RWPE1 (cell line): Measurements from ENCODE around the gene LONP2.

Experiments
- CTCF ChIA-PET: fragments of 350-600 bp; sonication (Branson Sonifier 250); formaldehyde crosslinking; extraction: SDS; loops from one replicate; lab custom pipeline; 2021; lab: Yijun Ruan, JAX
- POLR2A ChIA-PET: fragments of 400-600 bp; formaldehyde crosslinking; extraction: SDS; loops from one replicate; lab custom pipeline; 2020; ENCODE audit warnings: antibody characterized with exemption; ENCODE audit not compliant: low non-redundant PET; lab: Yijun Ruan, JAX
- DNase-seq: peaks from one replicate; pipeline ENCODE4 v3.0.0; 2012; ENCODE audit warnings: low spot score
- H3K27ac ChIP-seq: fragments of 450-650 bp; 2 replicates; pipeline ENCODE4 v1.5.1; 2017
- CTCF ChIP-seq: fragments of 450-650 bp; conservative IDR thresholded peaks from 2 replicates; pipeline ENCODE4 v1.5.1; 2017; ENCODE audit warnings: low read depth, mild to moderate bottlenecking

Gene LONP2

GRCh38 chr16:48381201-48381600 lies 137.1 kb downstream of the LONP2 start:
- no peak for DNase-seq
- ChIA-PET CTCF (no interaction called here), POLR2A (no interaction called here)
- TF ChIP-seq CTCF: no peak
- H3K27ac ChIP-seq: no peak overlapping the region

- DNase-seq: no peak
Observed at GRCh38 chr16:48382131-48382530, 138.0 kb downstream of the LONP2 start.

GRCh38 chr16:48383009-48383876 lies 139.1 kb downstream of the LONP2 start:
- no peak for DNase-seq
- TF ChIP-seq CTCF: no peak
- ChIA-PET CTCF (interaction anchor here (0.7 kb wide), 2 partner anchors 15 to 148 kb away, joined by 3 to 4 read pairs; no protein-coding TSS in a partner anchor), POLR2A (interaction anchor here (1.1 kb wide), 1 partner anchor 17 kb away, joined by 3 read pairs; no protein-coding TSS in a partner anchor)
- H3K27ac ChIP-seq: no peak overlapping the region

More at GRCh38 chr16:48382131-48382530, 138.0 kb downstream of the LONP2 start:
- POLR2A ChIA-PET: no interaction called here
- H3K27ac ChIP-seq: no peak overlapping the region
- CTCF ChIA-PET: interaction anchor here (0.6 kb wide), 1 partner anchor 33 kb away, joined by 6 read pairs; no protein-coding TSS in a partner anchor
- no peak for TF ChIP-seq CTCF

- peak overlapping the region; percentile 93 for H3K27ac ChIP-seq
- no peak for TF ChIP-seq CTCF
- ChIA-PET POLR2A (interaction anchor here (1.1 kb wide), 1 partner anchor 18 kb away, joined by 3 read pairs; no protein-coding TSS in a partner anchor), CTCF (no interaction called here)
- peak; percentile 18 for DNase-seq
Observed at GRCh38 chr16:48383877-48384519, 139.9 kb downstream of the LONP2 start.

GRCh38 chr16:48384520-48385252 lies 140.6 kb downstream of the LONP2 start:
- peak; percentile 60 for DNase-seq
- POLR2A ChIA-PET: interaction anchor here (1.1 kb wide), 1 partner anchor 19 kb away, joined by 3 read pairs; no protein-coding TSS in a partner anchor
- CTCF ChIA-PET: interaction anchor here (1.6 kb wide), 1 partner anchor 142 kb away, joined by 4 read pairs; no protein-coding TSS in a partner anchor
- TF ChIP-seq CTCF: no peak
- peak overlapping the region; percentile 93 for H3K27ac ChIP-seq
